Measurements from ENCODE around the gene ELAVL4.
A peak's percentile ranks its signal among the peaks of the same experiment; 100 is the strongest.

The ELAVL4 gene

GRCh38 chr1:50181027-50181663, 72.4 kb downstream of the ELAVL4 start:
- DNase-seq (ENCODE audit: low spot score in 2 of 2), result no peak
- H3K27ac Mint-ChIP-seq, result no peak overlapping the region
- ATAC-seq, result no peak
- H3K9me3 Mint-ChIP-seq, result no peaks in the 10 kb centered on the region
- no peak overlapping the region for H3K4me3 Mint-ChIP-seq
- H3K36me3 Mint-ChIP-seq, result no peaks in the 10 kb centered on the region
- no peaks in the 10 kb centered on the region for H3K4me1 Mint-ChIP-seq

DNA sequence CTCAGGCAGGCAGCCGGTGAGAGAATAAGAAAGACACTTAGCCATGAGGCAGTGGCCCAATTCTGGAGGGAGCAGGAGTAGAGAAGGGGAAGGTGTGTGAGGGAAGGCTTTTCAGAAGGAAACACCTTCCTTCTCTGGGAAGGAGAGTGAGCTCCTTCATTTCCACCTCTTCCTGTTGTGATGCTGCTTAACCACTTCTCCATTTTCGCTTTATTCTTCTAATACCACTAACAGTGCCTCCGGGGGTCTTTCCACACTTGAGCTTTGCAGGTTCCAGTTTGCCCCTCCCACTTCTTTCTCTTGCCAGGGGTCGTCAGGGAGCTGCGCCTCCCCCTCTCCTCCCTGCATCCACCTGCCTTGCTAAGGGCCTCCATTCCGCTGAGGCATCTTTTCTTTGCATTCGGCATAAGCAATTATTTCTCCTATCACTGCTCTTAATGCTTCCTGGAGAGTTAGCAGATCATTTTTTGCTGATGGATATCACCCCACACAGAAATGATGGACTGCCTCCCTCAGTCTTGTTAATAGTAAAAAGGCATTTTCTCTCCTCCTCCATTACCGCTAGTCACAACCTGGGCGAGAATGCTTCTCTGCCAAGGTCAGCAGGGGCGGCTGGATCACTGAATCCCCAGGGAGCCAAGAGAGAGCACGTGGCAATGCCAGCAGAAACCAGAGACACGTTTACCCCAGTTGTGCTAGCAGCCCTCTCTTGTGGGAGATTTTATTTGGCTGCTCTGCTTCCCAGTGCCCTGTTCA, 74.8 kb downstream of the ELAVL4 start:
- no peaks in the 10 kb centered on the region for H3K36me3 Mint-ChIP-seq
- H3K4me3 Mint-ChIP-seq, result no peak overlapping the region
- no peak for ATAC-seq
- no peak for DNase-seq (ENCODE audit: low spot score in 2 of 2)
- no peaks in the 10 kb centered on the region for H3K9me3 Mint-ChIP-seq
- H3K27ac Mint-ChIP-seq, result no peak overlapping the region
- no peaks in the 10 kb centered on the region for H3K4me1 Mint-ChIP-seq

DNA sequence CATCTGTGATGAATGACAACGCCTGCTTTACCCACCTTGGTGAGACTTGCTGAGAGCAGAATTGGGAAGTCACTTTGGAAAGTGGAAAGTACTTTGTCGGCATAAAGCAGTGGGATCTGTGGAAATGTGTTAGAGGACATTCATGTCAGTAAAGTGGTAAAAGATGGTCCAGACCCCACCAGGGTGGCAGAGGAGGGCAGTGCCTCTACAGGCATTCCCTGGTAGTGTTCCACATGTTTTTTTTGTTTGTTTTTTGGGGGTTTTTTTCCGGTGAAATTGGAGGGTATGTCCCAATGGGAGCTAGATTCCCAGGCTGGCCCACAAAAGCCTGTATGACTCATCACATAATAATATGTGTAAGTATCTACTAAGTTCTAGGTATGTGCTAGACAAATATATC, 80.6 kb downstream of the ELAVL4 start:
- H3K4me3 Mint-ChIP-seq, result no peak overlapping the region
- ATAC-seq (no peak), DNase-seq (ENCODE audit: low spot score in 2 of 2) (no peak)
- H3K27ac Mint-ChIP-seq, result no peak overlapping the region
- no peaks in the 10 kb centered on the region for H3K4me1 Mint-ChIP-seq
- H3K9me3 Mint-ChIP-seq, result no peaks in the 10 kb centered on the region
- no peaks in the 10 kb centered on the region for H3K36me3 Mint-ChIP-seq

DNA sequence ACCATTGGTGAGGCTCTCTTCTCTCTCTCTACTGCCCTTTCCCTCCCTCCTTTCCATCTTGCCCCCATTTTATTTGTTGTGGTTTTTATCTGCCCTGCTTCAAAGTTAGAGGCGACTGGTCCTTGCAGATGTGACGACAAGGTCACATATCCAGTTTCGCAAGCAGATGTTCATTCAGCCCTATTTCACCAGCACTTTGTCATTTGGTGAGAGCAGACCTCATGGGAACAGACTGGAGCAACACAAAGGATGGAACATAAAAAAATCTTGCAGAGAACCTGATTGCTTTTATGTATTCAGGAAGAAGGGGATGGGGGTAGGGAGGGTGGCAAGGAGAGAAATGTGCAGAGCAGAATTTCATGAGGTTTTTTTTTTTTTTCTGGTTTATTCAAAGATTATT, 84.3 kb downstream of the ELAVL4 start:
- no peak for ATAC-seq
- Mint-ChIP-seq H3K4me1 (no peaks in the 10 kb centered on the region), H3K9me3 (no peaks in the 10 kb centered on the region), H3K27ac (no peak overlapping the region), H3K36me3 (no peaks in the 10 kb centered on the region), H3K4me3 (no peak overlapping the region)
- DNase-seq (ENCODE audit: low spot score in 2 of 2), result no peak

- Mint-ChIP-seq H3K4me1 (no peaks in the 10 kb centered on the region), H3K9me3 (no peaks in the 10 kb centered on the region), H3K36me3 (no peaks in the 10 kb centered on the region), H3K4me3 (no peak overlapping the region), H3K27ac (no peak overlapping the region)
- ATAC-seq, result peak; percentile 28
- no peak for DNase-seq (ENCODE audit: low spot score in 2 of 2)
Measured at GRCh38 chr1:50195205-50195604, 86.5 kb downstream of the ELAVL4 start.

DNA sequence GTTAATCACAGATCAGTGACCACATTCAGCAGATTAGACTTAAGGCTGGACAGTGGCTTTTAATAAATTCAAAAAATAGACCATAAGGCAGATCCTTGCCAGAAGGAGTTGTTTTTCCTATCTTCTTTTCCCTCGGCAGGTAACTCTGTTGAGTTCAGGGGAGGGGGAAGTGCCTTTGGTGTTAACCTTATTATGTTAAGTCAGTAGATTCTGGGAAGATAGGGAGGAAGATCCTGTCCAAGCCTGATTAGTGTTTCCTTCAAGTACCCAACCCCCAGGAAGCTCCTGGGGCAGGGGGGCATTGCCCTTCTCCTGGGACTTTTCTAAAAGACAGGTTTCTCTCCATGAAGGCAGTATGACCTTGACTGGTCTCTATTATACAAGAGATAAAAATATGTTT, 87.4 kb downstream of the ELAVL4 start:
- DNase-seq (ENCODE audit: low spot score in 2 of 2), result no peak
- Mint-ChIP-seq H3K9me3 (no peaks in the 10 kb centered on the region), H3K36me3 (no peaks in the 10 kb centered on the region), H3K27ac (no peak overlapping the region), H3K4me1 (no peaks in the 10 kb centered on the region), H3K4me3 (no peak overlapping the region)
- no peak for ATAC-seq

DNA sequence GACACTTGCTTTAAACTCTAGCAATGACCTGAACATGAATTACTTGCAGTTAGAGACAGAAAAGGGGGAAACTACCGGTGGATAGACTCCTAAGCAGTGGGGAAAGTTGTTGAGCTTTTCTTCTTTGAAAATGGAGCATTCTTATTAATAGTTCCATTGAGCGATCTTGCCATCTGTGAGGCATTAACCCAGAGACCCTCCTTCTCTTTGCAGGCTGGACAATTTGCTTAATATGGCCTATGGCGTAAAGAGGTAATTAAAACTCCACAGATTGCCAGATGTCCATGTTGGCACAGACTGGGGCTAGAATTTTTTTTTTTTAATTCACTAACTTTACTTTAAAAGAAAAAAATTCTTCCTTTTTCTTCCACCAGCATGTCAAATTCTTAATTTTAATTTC, 88.5 kb downstream of the ELAVL4 start:
- DNase-seq (ENCODE audit: low spot score in 2 of 2) (no peak), ATAC-seq (no peak)
- H3K36me3 Mint-ChIP-seq, result no peaks in the 10 kb centered on the region
- H3K27ac Mint-ChIP-seq, result no peak overlapping the region
- H3K4me3 Mint-ChIP-seq, result no peak overlapping the region
- H3K4me1 Mint-ChIP-seq, result no peaks in the 10 kb centered on the region
- H3K9me3 Mint-ChIP-seq, result no peaks in the 10 kb centered on the region

- Mint-ChIP-seq H3K9me3 (no peaks in the 10 kb centered on the region), H3K4me3 (no peak overlapping the region), H3K27ac (no peak overlapping the region), H3K4me1 (no peaks in the 10 kb centered on the region), H3K36me3 (no peaks in the 10 kb centered on the region)
- ATAC-seq, result no peak
- no peak for DNase-seq (ENCODE audit: low spot score in 2 of 2)
Measured at GRCh38 chr1:50208315-50208714, 99.6 kb downstream of the ELAVL4 start.

GRCh38 chr1:50208756-50209155, 100.0 kb downstream of the ELAVL4 start:
- no peak overlapping the region for H3K27ac Mint-ChIP-seq
- ATAC-seq (no peak), DNase-seq (ENCODE audit: low spot score in 2 of 2) (no peak)
- no peaks in the 10 kb centered on the region for H3K4me1 Mint-ChIP-seq
- H3K9me3 Mint-ChIP-seq, result no peaks in the 10 kb centered on the region
- no peak overlapping the region for H3K4me3 Mint-ChIP-seq
- H3K36me3 Mint-ChIP-seq, result no peaks in the 10 kb centered on the region

- no peak overlapping the region for H3K27ac Mint-ChIP-seq
- DNase-seq (ENCODE audit: low spot score in 2 of 2), result no peak
- no peak for ATAC-seq
Measured at GRCh38 chr1:50209749-50210148, 101.0 kb downstream of the ELAVL4 start.

DNA sequence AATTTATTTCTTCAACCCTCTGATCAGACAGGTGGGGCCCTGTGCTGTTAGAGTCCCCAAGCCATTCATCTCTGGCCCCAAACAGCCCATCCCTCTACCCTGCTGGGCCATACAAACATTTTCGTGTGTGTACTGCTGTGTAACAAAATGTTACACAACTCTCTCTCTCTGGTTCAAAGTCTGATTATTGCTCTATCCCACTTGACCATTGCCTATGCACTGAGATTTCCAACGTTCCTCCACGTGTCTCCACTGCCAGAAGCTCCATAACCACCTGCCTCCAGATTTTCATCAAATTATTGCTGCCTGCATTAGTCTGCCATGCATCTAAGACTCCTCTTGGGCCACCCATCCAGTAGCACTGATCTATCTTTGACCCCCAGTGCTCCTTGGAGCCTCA, 104.8 kb downstream of the ELAVL4 start:
- ATAC-seq (no peak), DNase-seq (ENCODE audit: low spot score in 2 of 2) (no peak)
- Mint-ChIP-seq H3K4me1 (no peaks in the 10 kb centered on the region), H3K27ac (no peak overlapping the region), H3K4me3 (no peak overlapping the region), H3K36me3 (no peaks in the 10 kb centered on the region), H3K9me3 (no peaks in the 10 kb centered on the region)

More at GRCh38 chr1:50209749-50210148, 101.0 kb downstream of the ELAVL4 start:
- H3K36me3 Mint-ChIP-seq, result no peaks in the 10 kb centered on the region
- no peak overlapping the region for H3K4me3 Mint-ChIP-seq
- H3K4me1 Mint-ChIP-seq, result no peaks in the 10 kb centered on the region
- H3K9me3 Mint-ChIP-seq, result no peaks in the 10 kb centered on the region

GRCh38 chr1:50214717-50215116, 106.0 kb downstream of the ELAVL4 start:
- no peak overlapping the region for H3K4me3 Mint-ChIP-seq
- DNase-seq (ENCODE audit: low spot score in 2 of 2) (no peak), ATAC-seq (no peak)
- H3K4me1 Mint-ChIP-seq, result no peaks in the 10 kb centered on the region
- no peaks in the 10 kb centered on the region for H3K36me3 Mint-ChIP-seq
- H3K27ac Mint-ChIP-seq, result no peak overlapping the region
- no peaks in the 10 kb centered on the region for H3K9me3 Mint-ChIP-seq

GRCh38 chr1:50218344-50219120, 109.8 kb downstream of the ELAVL4 start:
- Mint-ChIP-seq H3K4me1 (no peaks in the 10 kb centered on the region), H3K27ac (no peak overlapping the region), H3K36me3 (no peaks in the 10 kb centered on the region), H3K9me3 (no peaks in the 10 kb centered on the region), H3K4me3 (no peak overlapping the region)
- DNase-seq (ENCODE audit: low spot score in 2 of 2) (no peak), ATAC-seq (no peak)

DNA sequence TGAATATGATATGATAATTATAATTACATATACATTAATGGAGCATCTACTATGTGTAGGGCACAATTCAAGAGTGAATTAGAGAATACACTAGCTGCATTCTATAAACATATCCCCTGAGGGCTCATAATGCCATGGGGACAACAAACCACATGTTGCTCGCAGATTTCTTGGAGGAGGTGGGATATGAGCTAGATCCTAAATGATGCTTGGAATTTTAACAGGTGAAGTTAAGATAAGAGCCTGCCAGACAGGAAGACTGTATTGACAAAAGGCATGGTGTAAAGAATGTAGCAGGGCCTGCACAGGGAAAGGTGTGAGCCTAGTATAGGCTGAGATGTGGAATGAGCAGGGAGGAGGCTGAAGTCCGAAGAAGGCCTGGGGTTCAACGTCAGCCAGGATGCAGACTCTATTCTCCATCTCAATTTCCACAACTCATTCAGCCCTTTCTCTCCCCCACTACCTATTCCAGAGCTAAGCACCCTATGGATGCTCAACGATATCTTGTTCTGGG, 120.2 kb downstream of the ELAVL4 start:
- no peak overlapping the region for H3K4me3 Mint-ChIP-seq

GRCh38 chr1:50231209-50231608, 122.5 kb downstream of the ELAVL4 start:
- H3K4me1 Mint-ChIP-seq, result no peaks in the 10 kb centered on the region
- no peak for DNase-seq (ENCODE audit: low spot score in 2 of 2)
- ATAC-seq, result no peak
- H3K36me3 Mint-ChIP-seq, result no peaks in the 10 kb centered on the region
- peaks cover 3% of the 10 kb centered on the region for H3K9me3 Mint-ChIP-seq
- no peak overlapping the region for H3K27ac Mint-ChIP-seq
- no peak overlapping the region for H3K4me3 Mint-ChIP-seq

More for the DNA sequence above, 120.2 kb downstream of the ELAVL4 start:
- DNase-seq (ENCODE audit: low spot score in 2 of 2) (no peak), ATAC-seq (no peak)
- Mint-ChIP-seq H3K36me3 (no peaks in the 10 kb centered on the region), H3K9me3 (peaks cover 10% of the 10 kb centered on the region), H3K4me1 (no peaks in the 10 kb centered on the region), H3K27ac (no peak overlapping the region)
